ENCODE results near the gene ZNF620. TPM values are rescaled to one million over a fixed set of nuclear protein-coding genes. Genes with fewer than 3 reads are reported as not detected.

Gene ZNF620
- polyA plus RNA-seq, 1 donor = 7.9 TPM

GRCh38 chr3:40497288-40497687 lies 8.6 kb upstream of the ZNF620 start:
- DNase-seq = no peak
- WGBS (ENCODE audit: insufficient coverage, low lambda C conversion rate) = no CpG with 5 or more reads among the region's 2 CpGs
- no peaks in the 10 kb centered on the region for H3K27me3 ChIP-seq (ENCODE audit: control insufficient read depth, insufficient read depth, low read length)

GRCh38 chr3:40499952-40500351 lies 5.9 kb upstream of the ZNF620 start:
- Histone ChIP-seq H3K36me3 (ENCODE audit: control insufficient read depth, insufficient read depth, low read length) (no peaks in the 10 kb centered on the region), H3K4me1 (ENCODE audit: control insufficient read depth, insufficient read depth, low read length) (no peaks in the 10 kb centered on the region), H3K9me3 (ENCODE audit: control insufficient read depth, low read depth, low read length) (no peaks in the 10 kb centered on the region), H3K27me3 (ENCODE audit: control insufficient read depth, insufficient read depth, low read length) (no peaks in the 10 kb centered on the region), H3K4me3 (ENCODE audit: low read length) (no peak overlapping the region), H3K27ac (ENCODE audit: low read length) (no peak overlapping the region)
- no peak for DNase-seq
- WGBS (ENCODE audit: insufficient coverage, low lambda C conversion rate) = no CpG with 5 or more reads among the region's 1 CpG

More at GRCh38 chr3:40497288-40497687, 8.6 kb upstream of the ZNF620 start:
- no peaks in the 10 kb centered on the region for H3K9me3 ChIP-seq (ENCODE audit: control insufficient read depth, low read depth, low read length)
- no peak overlapping the region for H3K4me3 ChIP-seq (ENCODE audit: low read length)
- no peak overlapping the region for H3K27ac ChIP-seq (ENCODE audit: low read length)
- H3K36me3 ChIP-seq (ENCODE audit: control insufficient read depth, insufficient read depth, low read length) = no peaks in the 10 kb centered on the region
- H3K4me1 ChIP-seq (ENCODE audit: control insufficient read depth, insufficient read depth, low read length) = no peaks in the 10 kb centered on the region

GRCh38 chr3:40502034-40502433 lies 3.8 kb upstream of the ZNF620 start:
- no CpG with 5 or more reads among the region's 2 CpGs for WGBS (ENCODE audit: insufficient coverage, low lambda C conversion rate)
- H3K4me3 ChIP-seq (ENCODE audit: low read length) = no peak overlapping the region
- DNase-seq = no peak
- no peaks in the 10 kb centered on the region for H3K4me1 ChIP-seq (ENCODE audit: control insufficient read depth, insufficient read depth, low read length)
- no peak overlapping the region for H3K27ac ChIP-seq (ENCODE audit: low read length)
- no peaks in the 10 kb centered on the region for H3K9me3 ChIP-seq (ENCODE audit: control insufficient read depth, low read depth, low read length)
- no peaks in the 10 kb centered on the region for H3K36me3 ChIP-seq (ENCODE audit: control insufficient read depth, insufficient read depth, low read length)
- no peaks in the 10 kb centered on the region for H3K27me3 ChIP-seq (ENCODE audit: control insufficient read depth, insufficient read depth, low read length)

DNA sequence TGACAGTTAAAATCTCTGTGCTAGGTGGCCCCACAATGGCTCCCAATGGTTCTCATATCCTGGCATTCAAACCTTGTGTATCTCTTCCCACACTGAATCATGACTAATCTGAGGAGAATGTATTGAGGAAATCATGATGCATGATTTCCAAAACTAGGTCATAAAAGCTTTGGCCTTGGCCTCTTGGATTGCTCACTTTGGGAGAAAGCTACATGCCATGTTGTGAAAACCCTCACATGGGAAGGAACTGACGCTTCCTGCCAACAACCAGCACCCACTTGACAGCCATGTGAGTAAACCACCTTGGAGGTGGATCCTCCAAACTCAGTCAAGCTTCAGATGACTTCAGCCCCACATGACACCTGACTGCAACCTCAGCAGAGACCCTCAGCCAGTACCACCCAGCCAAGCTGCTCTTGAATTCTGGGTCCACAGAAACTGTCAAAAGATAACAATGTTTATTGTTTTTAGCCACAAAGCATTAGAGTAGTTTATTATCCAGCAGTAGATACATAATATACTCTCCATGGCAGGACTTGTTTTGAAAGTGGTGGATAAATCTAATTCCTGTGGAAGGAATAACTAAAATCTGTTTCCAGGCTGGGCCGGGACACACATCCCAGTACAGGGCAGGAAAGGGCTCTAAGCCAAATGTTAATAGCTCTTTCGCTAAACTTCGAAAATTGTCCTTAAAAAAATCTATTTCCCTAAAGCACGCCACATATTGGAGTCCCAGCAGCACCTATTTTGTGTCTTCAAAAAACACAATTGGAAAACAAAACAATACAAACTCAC lies 1.0 kb upstream of the ZNF620 start:
- no peak overlapping the region for H3K27ac ChIP-seq (ENCODE audit: low read length)
- no peaks in the 10 kb centered on the region for H3K4me1 ChIP-seq (ENCODE audit: control insufficient read depth, insufficient read depth, low read length)
- no CpG with 5 or more reads among the region's 5 CpGs for WGBS (ENCODE audit: insufficient coverage, low lambda C conversion rate)
- no peak overlapping the region for H3K4me3 ChIP-seq (ENCODE audit: low read length)
- no peaks in the 10 kb centered on the region for H3K27me3 ChIP-seq (ENCODE audit: control insufficient read depth, insufficient read depth, low read length)
- peaks cover 3% of the 10 kb centered on the region for H3K36me3 ChIP-seq (ENCODE audit: control insufficient read depth, insufficient read depth, low read length)
- no peaks in the 10 kb centered on the region for H3K9me3 ChIP-seq (ENCODE audit: control insufficient read depth, low read depth, low read length)
- DNase-seq = peak in 1 of 2 donors; percentile 18

- Histone ChIP-seq H3K9me3 (ENCODE audit: control insufficient read depth, low read depth, low read length) (no peaks in the 10 kb centered on the region), H3K36me3 (ENCODE audit: control insufficient read depth, insufficient read depth, low read length) (peaks cover 31% of the 10 kb centered on the region), H3K27ac (ENCODE audit: low read length) (no peak overlapping the region), H3K27me3 (ENCODE audit: control insufficient read depth, insufficient read depth, low read length) (no peaks in the 10 kb centered on the region), H3K4me3 (ENCODE audit: low read length) (no peak overlapping the region), H3K4me1 (ENCODE audit: control insufficient read depth, insufficient read depth, low read length) (no peaks in the 10 kb centered on the region)
- DNase-seq = no peak
- no CpG with 5 or more reads among the region's 1 CpG for WGBS (ENCODE audit: insufficient coverage, low lambda C conversion rate)
Measured at GRCh38 chr3:40511031-40511718, 5.3 kb downstream of the ZNF620 start.

- DNase-seq = no peak
- Histone ChIP-seq H3K9me3 (ENCODE audit: control insufficient read depth, low read depth, low read length) (no peaks in the 10 kb centered on the region), H3K4me1 (ENCODE audit: control insufficient read depth, insufficient read depth, low read length) (no peaks in the 10 kb centered on the region), H3K36me3 (ENCODE audit: control insufficient read depth, insufficient read depth, low read length) (peaks cover 24% of the 10 kb centered on the region), H3K4me3 (ENCODE audit: low read length) (no peak overlapping the region), H3K27ac (ENCODE audit: low read length) (no peak overlapping the region), H3K27me3 (ENCODE audit: control insufficient read depth, insufficient read depth, low read length) (no peaks in the 10 kb centered on the region)
- 100% methylated on average over 2 of the region's 5 CpGs for WGBS (ENCODE audit: insufficient coverage, low lambda C conversion rate)
Measured at GRCh38 chr3:40516201-40516600, 10.4 kb downstream of the ZNF620 start.

DNA sequence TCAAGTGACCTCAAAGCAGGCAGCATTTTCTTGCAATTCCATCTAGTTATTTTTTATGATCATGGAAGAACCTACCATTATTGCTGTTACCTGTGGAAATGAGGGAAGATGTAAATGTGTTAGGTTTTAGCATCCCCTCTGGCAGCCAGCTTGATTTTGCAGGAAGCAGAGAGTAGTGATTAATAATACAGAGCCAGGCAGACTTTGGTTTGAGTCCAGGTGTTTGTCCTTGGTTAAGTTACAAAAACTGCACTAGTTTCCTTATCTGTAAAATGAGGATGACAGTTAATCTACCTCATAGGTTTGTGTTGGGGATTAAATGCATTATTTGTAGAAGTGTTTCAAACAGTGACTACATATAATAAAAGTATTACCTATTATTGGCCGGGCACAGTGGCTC lies 12.2 kb downstream of the ZNF620 start:
- Histone ChIP-seq H3K27ac (ENCODE audit: low read length) (no peak overlapping the region), H3K27me3 (ENCODE audit: control insufficient read depth, insufficient read depth, low read length) (no peaks in the 10 kb centered on the region), H3K4me3 (ENCODE audit: low read length) (no peak overlapping the region), H3K4me1 (ENCODE audit: control insufficient read depth, insufficient read depth, low read length) (no peaks in the 10 kb centered on the region), H3K9me3 (ENCODE audit: control insufficient read depth, low read depth, low read length) (no peaks in the 10 kb centered on the region), H3K36me3 (ENCODE audit: control insufficient read depth, insufficient read depth, low read length) (peaks cover 13% of the 10 kb centered on the region)
- DNase-seq = no peak
- no CpG with 5 or more reads among the region's 1 CpG for WGBS (ENCODE audit: insufficient coverage, low lambda C conversion rate)

DNA sequence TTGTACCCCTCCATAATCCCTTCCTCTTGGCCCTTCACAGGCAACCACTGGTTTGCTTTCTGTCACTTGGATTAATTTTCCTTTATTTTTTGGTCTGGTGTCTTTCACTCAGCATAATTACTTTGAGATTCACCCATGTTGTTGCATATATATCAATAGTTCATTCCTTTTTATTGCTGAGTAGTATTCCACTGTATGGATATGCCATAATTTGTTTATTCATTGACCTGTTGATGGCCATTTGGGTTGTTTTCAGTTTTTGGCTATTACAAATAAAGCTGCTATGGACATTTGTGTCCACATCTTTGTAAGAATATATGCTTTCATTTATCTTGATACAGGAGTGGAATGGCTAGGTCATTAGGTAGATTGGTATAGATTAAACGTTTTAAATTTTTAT lies 13.0 kb downstream of the ZNF620 start:
- Histone ChIP-seq H3K27me3 (ENCODE audit: control insufficient read depth, insufficient read depth, low read length) (no peaks in the 10 kb centered on the region), H3K36me3 (ENCODE audit: control insufficient read depth, insufficient read depth, low read length) (peaks cover 13% of the 10 kb centered on the region), H3K4me1 (ENCODE audit: control insufficient read depth, insufficient read depth, low read length) (no peaks in the 10 kb centered on the region), H3K27ac (ENCODE audit: low read length) (no peak overlapping the region), H3K4me3 (ENCODE audit: low read length) (no peak overlapping the region), H3K9me3 (ENCODE audit: control insufficient read depth, low read depth, low read length) (no peaks in the 10 kb centered on the region)
- DNase-seq = no peak
- WGBS (ENCODE audit: insufficient coverage, low lambda C conversion rate) = no CpG with 5 or more reads among the region's 1 CpG

- peaks cover 4% of the 10 kb centered on the region for H3K36me3 ChIP-seq (ENCODE audit: control insufficient read depth, insufficient read depth, low read length)
- WGBS (ENCODE audit: insufficient coverage, low lambda C conversion rate) = 40% methylated on average over 1 of the region's 3 CpGs
Measured at GRCh38 chr3:40521254-40521653, 15.4 kb downstream of the ZNF620 start.

DNA sequence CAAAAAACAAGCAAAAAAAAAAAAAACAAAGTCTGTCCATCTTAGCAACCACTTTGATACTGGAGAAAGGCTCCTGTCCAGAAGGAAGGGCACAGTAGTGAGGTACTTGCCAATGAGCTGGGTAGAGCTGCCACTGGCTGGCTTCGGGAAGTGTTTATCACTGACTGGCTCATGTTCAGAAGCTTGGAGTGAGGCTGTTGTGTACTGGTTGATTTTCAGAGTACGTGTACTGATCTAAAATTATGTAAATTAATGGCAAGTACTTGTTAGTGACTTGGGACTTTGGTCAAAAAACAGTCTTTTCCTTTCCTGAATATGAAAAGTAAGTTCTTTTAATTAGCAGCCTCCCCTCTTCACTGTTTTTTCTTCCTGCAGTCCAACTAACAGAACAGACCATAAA lies 17.9 kb downstream of the ZNF620 start:
- no peaks in the 10 kb centered on the region for H3K4me1 ChIP-seq (ENCODE audit: control insufficient read depth, insufficient read depth, low read length)
- no CpG with 5 or more reads among the region's 2 CpGs for WGBS (ENCODE audit: insufficient coverage, low lambda C conversion rate)
- peaks cover 2% of the 10 kb centered on the region for H3K9me3 ChIP-seq (ENCODE audit: control insufficient read depth, low read depth, low read length)
- H3K36me3 ChIP-seq (ENCODE audit: control insufficient read depth, insufficient read depth, low read length) = peaks cover under 1% of the 10 kb centered on the region
- peak in 1 of 2 donors; percentile 17 for DNase-seq
- no peak overlapping the region for H3K4me3 ChIP-seq (ENCODE audit: low read length)
- peak overlapping the region; percentile 86 for H3K27ac ChIP-seq (ENCODE audit: low read length)
- no peaks in the 10 kb centered on the region for H3K27me3 ChIP-seq (ENCODE audit: control insufficient read depth, insufficient read depth, low read length)

More at GRCh38 chr3:40521254-40521653, 15.4 kb downstream of the ZNF620 start:
- Histone ChIP-seq H3K9me3 (ENCODE audit: control insufficient read depth, low read depth, low read length) (peaks cover 2% of the 10 kb centered on the region), H3K27ac (ENCODE audit: low read length) (no peak overlapping the region), H3K4me1 (ENCODE audit: control insufficient read depth, insufficient read depth, low read length) (no peaks in the 10 kb centered on the region), H3K27me3 (ENCODE audit: control insufficient read depth, insufficient read depth, low read length) (no peaks in the 10 kb centered on the region), H3K4me3 (ENCODE audit: low read length) (no peak overlapping the region)
- no peak for DNase-seq
